GM12878 (cell line): Measurements from ENCODE around the gene AKAP5. TPM values are rescaled to one million over a fixed set of nuclear protein-coding genes. Genes with fewer than 3 reads are reported as not detected.

Experiments
- ATAC-seq: fragments of 200-7000 bp; cut with Tn5 transposase; 3 replicates; pipeline ENCODE4 v1.9.1; 2020; ENCODE audit warnings: mild to moderate bottlenecking, moderate library complexity
- BruUV-seq: library from RNA; stranded (reverse); fragments of 400-500 nt; replicated peaks from 2 replicates; lab custom pipeline; 2021; lab: Mats Ljungman, UMichigan
- CTCF ChIA-PET: fragments of 300-600 bp; sonication (Branson Sonifier 250); formaldehyde crosslinking; extraction: SDS; loops from one replicate; lab custom pipeline; 2021; ENCODE audit warnings: inconsistent platforms; lab: Yijun Ruan, JAX
- POLR2A ChIA-PET: fragments of 350-600 bp; formaldehyde crosslinking; extraction: SDS; loops from one replicate; lab custom pipeline; 2021; ENCODE audit warnings: inconsistent platforms; lab: Charles Lee
- RAD21 ChIA-PET: fragments of 300-600 bp; sonication (Branson Sonifier 250); formaldehyde crosslinking; loops from one replicate; lab custom pipeline; 2023; ENCODE audit warnings: antibody characterized with exemption; ENCODE audit not compliant: unreplicated experiment; lab: Charles Lee
- SMC1A ChIA-PET: fragments of 300-600 bp; sonication (Branson Sonifier 250); formaldehyde crosslinking; loops from one replicate; lab custom pipeline; 2023; ENCODE audit not compliant: unreplicated experiment, uncharacterized antibody; lab: Charles Lee
- DNase-seq: peaks from one replicate; pipeline ENCODE4 v3.0.0-alpha.2; 2011; ENCODE audit warnings: low read depth, low spot score
- FAIRE-seq: peaks from 3 replicates; lab custom pipeline; 2011; peaks lifted over from hg19 to GRCh38; lab: Jason Lieb, UNC
- H2AFZ ChIP-seq: 2 replicates; pipeline ENCODE4 v1.6.0; 2011; ENCODE audit warnings: low read depth, low read length, control low read depth; ENCODE audit not compliant: control insufficient read depth
- H3K27ac ChIP-seq: 2 replicates; pipeline ENCODE4 v1.5.1; 2011; ENCODE audit warnings: control low read depth; ENCODE audit not compliant: control insufficient read depth, insufficient read depth
- H3K27me3 ChIP-seq, 2 experiments: replicated peaks in 1 of 2; 2 replicates each; pipeline versions ENCODE4 v1.6.0 to v1.6.1; 2011; ENCODE audit warnings: low read length in 1 of 2; ENCODE audit not compliant: control insufficient read depth in 2 of 2, insufficient read depth in 2 of 2
- H3K36me3 ChIP-seq, 2 experiments: 2 replicates each; pipeline ENCODE4 v1.5.1; 2011; ENCODE audit warnings: low read length in 1 of 2; ENCODE audit not compliant: control insufficient read depth in 2 of 2, insufficient read depth in 2 of 2
- H3K4me1 ChIP-seq: 2 replicates; pipeline ENCODE4 v1.6.1; 2011; ENCODE audit warnings: mild to moderate bottlenecking, low read length, moderate library complexity, mixed read lengths; ENCODE audit not compliant: control insufficient read depth, insufficient read depth
- H3K4me2 ChIP-seq: 2 replicates; pipeline ENCODE4 v1.6.0; 2011; ENCODE audit warnings: control low read depth; ENCODE audit not compliant: control insufficient read depth, insufficient read depth
- H3K4me3 ChIP-seq: fragments of 200-600 bp; sonication (generic); 2 replicates; pipeline ENCODE4 v1.5.1; 2016
- H3K79me2 ChIP-seq: 2 replicates; pipeline ENCODE4 v1.6.0; 2011; ENCODE audit warnings: low read length; ENCODE audit not compliant: control insufficient read depth, insufficient read depth
- H3K9ac ChIP-seq: 2 replicates; pipeline ENCODE4 v1.8.0; 2011; ENCODE audit warnings: low read length, control low read depth, mixed read lengths; ENCODE audit not compliant: control insufficient read depth, insufficient read depth
- H3K9me3 ChIP-seq: replicated peaks from 3 replicates; pipeline ENCODE4 v1.5.1; 2011; ENCODE audit warnings: mild to moderate bottlenecking, low read length; ENCODE audit not compliant: control insufficient read depth, insufficient read depth
- H4K20me1 ChIP-seq: 2 replicates; pipeline ENCODE4 v1.6.0; 2011; ENCODE audit not compliant: control insufficient read depth, insufficient read depth
- ASH2L ChIP-seq: fragments of 300-600, 200-600 bp; sonication (generic); IDR thresholded peaks from 2 replicates; pipeline ENCODE4 v1.6.1; 2017; ENCODE audit warnings: low read depth, mild to moderate bottlenecking, borderline replicate concordance
- BMI1 ChIP-seq: fragments of 450-650 bp; IDR thresholded peaks from 2 replicates; pipeline ENCODE4 v1.6.1; 2016; ENCODE audit warnings: mild to moderate bottlenecking, moderate library complexity, borderline replicate concordance
- HDGF ChIP-seq: fragments of 450-650 bp; IDR thresholded peaks from 2 replicates; pipeline ENCODE4 v1.6.1; 2016; ENCODE audit warnings: antibody characterized with exemption
- HSF1 ChIP-seq: fragments of 150-350 bp; IDR thresholded peaks from 2 replicates; pipeline ENCODE4 v1.6.1; 2014; ENCODE audit warnings: mild to moderate bottlenecking, low read depth, low read length
- MYC ChIP-seq: IDR thresholded peaks from 2 replicates; pipeline ENCODE4 v1.6.1; 2011; ENCODE audit warnings: mild to moderate bottlenecking, low read length, moderate library complexity, inconsistent platforms; ENCODE audit not compliant: insufficient read depth, insufficient replicate concordance, insufficient read length, severe bottlenecking
- NFXL1 ChIP-seq: fragments of 450-650 bp; IDR thresholded peaks from 2 replicates; pipeline ENCODE4 v1.6.1; 2017; ENCODE audit warnings: antibody characterized with exemption, mild to moderate bottlenecking, borderline replicate concordance
- NKRF ChIP-seq: fragments of 450-650 bp; conservative IDR thresholded peaks from 2 replicates; pipeline ENCODE4 v1.6.1; 2017; ENCODE audit warnings: mild to moderate bottlenecking, moderate library complexity
- PAX8 ChIP-seq: fragments of 450-650 bp; IDR thresholded peaks from 2 replicates; pipeline ENCODE4 v1.6.1; 2017; ENCODE audit warnings: mild to moderate bottlenecking, moderate library complexity
- PBX3 ChIP-seq: IDR thresholded peaks from 2 replicates; pipeline ENCODE4 v1.6.1; 2011; ENCODE audit warnings: mild to moderate bottlenecking, low read depth, low read length, moderate library complexity; ENCODE audit not compliant: insufficient replicate concordance
- SMARCA5 ChIP-seq: fragments of 450-650 bp; IDR thresholded peaks from 2 replicates; pipeline ENCODE4 v1.6.1; 2017; ENCODE audit warnings: mild to moderate bottlenecking
- SUZ12 ChIP-seq: fragments of 200-600 bp; sonication (generic); IDR thresholded peaks from one replicate; pipeline ENCODE4 v1.6.1; 2018; ENCODE audit warnings: antibody characterized with exemption, mild to moderate bottlenecking; ENCODE audit not compliant: unreplicated experiment
- TAF1 ChIP-seq: IDR thresholded peaks from 2 replicates; pipeline ENCODE4 v1.6.1; 2011; ENCODE audit warnings: mild to moderate bottlenecking, low read depth, low read length, borderline replicate concordance
- TARDBP ChIP-seq: IDR thresholded peaks from 2 replicates; pipeline ENCODE4 v1.6.1; 2016; ENCODE audit warnings: borderline replicate concordance
- ZBED1 ChIP-seq: IDR thresholded peaks from 2 replicates; pipeline ENCODE4 v1.6.1; 2016; ENCODE audit warnings: borderline replicate concordance
- WGBS: methylation state at CpG from one replicate; pipeline ENCODE4 v1.1.6; 2016; ENCODE audit warnings: low lambda C conversion rate; ENCODE audit not compliant: insufficient replicate concordance, insufficient coverage; ENCODE audit errors: missing lambda C conversion rate; 5-methylcytosine and 5-hydroxymethylcytosine counted together
- in situ Hi-C: fragments of 300-500 bp; cut with MboI; formaldehyde crosslinking; loops from 9 replicates; pipeline ENCODE4 v1.14.3; 2018; ENCODE audit warnings: mixed read lengths
- intact Hi-C: fragments of 100-400 bp; cut with micrococcal nuclease; formaldehyde crosslinking; loops from one replicate; pipeline ENCODE4 v1.14.2; 2022; ENCODE audit not compliant: unreplicated experiment
- polyA plus RNA-seq, 11 experiments: library from polyadenylated mRNA; depleted of rRNA in 4 of 11; unstranded in 6 of 11; stranded (reverse) in 5 of 11; fragments of >200 nt; fragmentation: Nextera tagmentation in 4 of 11; fragmentation: Illumina TruSeq in 1 of 11; extraction: Ambion mirVana in 4 of 11; extraction: Trizol in 1 of 11; gene quantifications; 1 replicate in 1 of 11; 2 replicates in 10 of 11; pipeline versions ENCODE4 v1.2.1 to v1.2.3, GENCODE V29; 2011 to 2016; ENCODE audit warnings: inconsistent platforms in 2 of 11, missing spikeins in 2 of 11, low read depth in 1 of 11
- total RNA-seq, 4 experiments: library from RNA; depleted of rRNA in 3 of 4; stranded (reverse); fragments of >200 nt in 3 of 4; fragmentation: Illumina TruSeq in 1 of 4; extraction: Trizol in 1 of 4; gene quantifications; 2 replicates each; pipeline versions ENCODE4 v1.2.1 to v1.2.3, GENCODE V29; 2013 to 2021
- TF ChIP-seq, protein P1 (sequence below): IDR thresholded peaks from 2 replicates; pipeline ENCODE4 v1.6.1; 2012; ENCODE audit warnings: low read depth, low read length, improper control_type of control experiment
- TF ChIP-seq, protein P2 (sequence below): fragments of 450-650 bp; IDR thresholded peaks from 2 replicates; pipeline ENCODE4 v1.6.1; 2014; ENCODE audit warnings: mild to moderate bottlenecking

AKAP5 gene
- total and polyA plus RNA-seq, 10 of the 15 experiments (the other 5 are each of a cell fraction or from before 2014, with no cell fraction given), result 0.45 to 5.1 (median 1.7) TPM

- ChIA-PET RAD21 (interaction anchor here (0.6 to 1.4 kb wide), 3 partner anchors 25 to 91 kb away, joined by 3 to 5 read pairs (median 5); no protein-coding TSS in a partner anchor), SMC1A (interaction anchor here (1.2 to 2.2 kb wide), 3 partner anchors 10 to 91 kb away, joined by 4 to 12 read pairs (median 4); no protein-coding TSS in a partner anchor), POLR2A (interaction anchor here (0.7 kb wide), 2 partner anchors 15 to 331 kb away, joined by 3 read pairs; no protein-coding TSS in a partner anchor), CTCF (interaction anchor here (1.3 to 5.4 kb wide), 5 partner anchors 10 to 116 kb away, joined by 4 to 37 read pairs (median 8); no protein-coding TSS in a partner anchor)
- in situ Hi-C loops, result no loop called here
- H3K4me1 ChIP-seq, result peaks cover 7% of the 10 kb centered on the region; the same call in 1 of the 2 replicates
- no peak overlapping the region for H3K9ac ChIP-seq
- BruUV-seq, result no TSS peak
- no peaks in the 10 kb centered on the region for H4K20me1 ChIP-seq
- 96% methylated on average over 4 of the region's 4 CpGs for WGBS
- no peak overlapping the region for H3K4me3 ChIP-seq
- ATAC-seq (no peak), FAIRE-seq (no peak), DNase-seq (no peak)
- H3K27ac ChIP-seq, result no peak overlapping the region
- no peaks in the 10 kb centered on the region for H3K27me3 ChIP-seq
- H3K9me3 ChIP-seq, result no peaks in the 10 kb centered on the region
- peaks cover 6 to 27% of the 10 kb centered on the region in 2 experiments for H3K36me3 ChIP-seq
- peaks cover 59% of the 10 kb centered on the region for H3K79me2 ChIP-seq
- H2AFZ ChIP-seq, result no peak overlapping the region
- intact Hi-C loops, result no loop called here
- H3K4me2 ChIP-seq, result no peak overlapping the region
- TF ChIP-seq, protein P1, sequence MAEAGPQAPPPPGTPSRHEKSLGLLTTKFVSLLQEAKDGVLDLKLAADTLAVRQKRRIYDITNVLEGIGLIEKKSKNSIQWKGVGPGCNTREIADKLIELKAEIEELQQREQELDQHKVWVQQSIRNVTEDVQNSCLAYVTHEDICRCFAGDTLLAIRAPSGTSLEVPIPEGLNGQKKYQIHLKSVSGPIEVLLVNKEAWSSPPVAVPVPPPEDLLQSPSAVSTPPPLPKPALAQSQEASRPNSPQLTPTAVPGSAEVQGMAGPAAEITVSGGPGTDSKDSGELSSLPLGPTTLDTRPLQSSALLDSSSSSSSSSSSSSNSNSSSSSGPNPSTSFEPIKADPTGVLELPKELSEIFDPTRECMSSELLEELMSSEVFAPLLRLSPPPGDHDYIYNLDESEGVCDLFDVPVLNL, result no peak
- TF ChIP-seq NKRF, result no peak
- TF ChIP-seq PBX3, result no peak
- no peak for TF ChIP-seq TARDBP
- TF ChIP-seq ZBED1, result no peak
- no peak for TF ChIP-seq MYC
- TF ChIP-seq TAF1, result no peak
- TF ChIP-seq PAX8, result no peak
- no peak for TF ChIP-seq HDGF
- no peak for TF ChIP-seq HSF1
- TF ChIP-seq, protein P2, sequence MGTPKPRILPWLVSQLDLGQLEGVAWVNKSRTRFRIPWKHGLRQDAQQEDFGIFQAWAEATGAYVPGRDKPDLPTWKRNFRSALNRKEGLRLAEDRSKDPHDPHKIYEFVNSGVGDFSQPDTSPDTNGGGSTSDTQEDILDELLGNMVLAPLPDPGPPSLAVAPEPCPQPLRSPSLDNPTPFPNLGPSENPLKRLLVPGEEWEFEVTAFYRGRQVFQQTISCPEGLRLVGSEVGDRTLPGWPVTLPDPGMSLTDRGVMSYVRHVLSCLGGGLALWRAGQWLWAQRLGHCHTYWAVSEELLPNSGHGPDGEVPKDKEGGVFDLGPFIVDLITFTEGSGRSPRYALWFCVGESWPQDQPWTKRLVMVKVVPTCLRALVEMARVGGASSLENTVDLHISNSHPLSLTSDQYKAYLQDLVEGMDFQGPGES, result no peak
- TF ChIP-seq SUZ12, result no peak
- TF ChIP-seq SMARCA5, result no peak
- TF ChIP-seq NFXL1, result no peak
- no peak for TF ChIP-seq ASH2L
- no peak for TF ChIP-seq BMI1
These were observed 55.4 kb downstream of the AKAP5 start for GRCh38 chr14:64520699-64521098.
